Right lobe of liver (tissue), 4 donors: Measurements from ENCODE around the gene XRN2.

Experiments
- POLR2A ChIP-seq: fragments of 450-650 bp; IDR thresholded peaks from one replicate; pipeline ENCODE4 v1.6.1; 2017; ENCODE audit warnings: antibody characterized with exemption, mild to moderate bottlenecking
- TF ChIP-seq, protein P1 (sequence below), 4 donors: fragments of 200-600 bp in 3 of 4; fragments of 450-650 bp in 1 of 4; IDR thresholded peaks; one replicate each; pipeline versions ENCODE4 v1.5.1 to v1.8.0; 2016 to 2022; ENCODE audit warnings: antibody characterized with exemption in 4 of 4, mild to moderate bottlenecking in 2 of 4
- donor health status: DM: no; HTN: no; CAD: no.
- donor health status: DM: no; HTN: no; CAD: no.
- donor health status: DM: no; HTN: yes; CAD: no.

DNA sequence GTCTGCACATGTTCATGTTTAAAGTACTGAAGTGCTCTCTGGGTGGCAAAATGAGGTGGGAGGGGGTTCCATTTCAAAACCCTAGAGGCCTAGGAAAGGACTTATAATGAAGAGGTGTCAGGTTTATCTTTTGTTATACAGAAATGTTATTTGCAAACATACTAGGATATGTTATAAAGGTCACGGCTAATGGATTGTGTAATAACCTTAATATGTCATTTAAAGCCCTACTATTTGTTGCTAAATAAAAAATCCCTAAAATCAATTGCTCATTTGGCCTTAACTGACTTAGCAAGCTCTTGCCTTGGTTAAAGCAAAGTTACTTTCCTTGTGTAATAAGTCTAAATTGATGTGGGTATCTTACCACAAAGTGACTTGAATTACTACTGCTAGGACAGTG is 85.4 kb downstream of the XRN2 start:
- TF ChIP-seq, protein P1, sequence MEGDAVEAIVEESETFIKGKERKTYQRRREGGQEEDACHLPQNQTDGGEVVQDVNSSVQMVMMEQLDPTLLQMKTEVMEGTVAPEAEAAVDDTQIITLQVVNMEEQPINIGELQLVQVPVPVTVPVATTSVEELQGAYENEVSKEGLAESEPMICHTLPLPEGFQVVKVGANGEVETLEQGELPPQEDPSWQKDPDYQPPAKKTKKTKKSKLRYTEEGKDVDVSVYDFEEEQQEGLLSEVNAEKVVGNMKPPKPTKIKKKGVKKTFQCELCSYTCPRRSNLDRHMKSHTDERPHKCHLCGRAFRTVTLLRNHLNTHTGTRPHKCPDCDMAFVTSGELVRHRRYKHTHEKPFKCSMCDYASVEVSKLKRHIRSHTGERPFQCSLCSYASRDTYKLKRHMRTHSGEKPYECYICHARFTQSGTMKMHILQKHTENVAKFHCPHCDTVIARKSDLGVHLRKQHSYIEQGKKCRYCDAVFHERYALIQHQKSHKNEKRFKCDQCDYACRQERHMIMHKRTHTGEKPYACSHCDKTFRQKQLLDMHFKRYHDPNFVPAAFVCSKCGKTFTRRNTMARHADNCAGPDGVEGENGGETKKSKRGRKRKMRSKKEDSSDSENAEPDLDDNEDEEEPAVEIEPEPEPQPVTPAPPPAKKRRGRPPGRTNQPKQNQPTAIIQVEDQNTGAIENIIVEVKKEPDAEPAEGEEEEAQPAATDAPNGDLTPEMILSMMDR (IDR thresholded peaks at IDR 0.05): no peak
- no peak for TF ChIP-seq POLR2A
